Pulmonary artery endothelial cell (primary cell): ENCODE data around the gene STOM. TPM values are rescaled to one million over a fixed set of nuclear protein-coding genes. Genes with fewer than 3 reads are reported as not detected.

Experiments used
- total RNA-seq: library from RNA; depleted of rRNA; stranded (reverse); fragments of >200 nt; gene quantifications from 2 replicates; pipeline ENCODE4 v1.2.3, GENCODE V29; 2014

The STOM gene
- total RNA-seq, 1 donor from 2014 or later: 196 TPM

Other genes with a start within 250 kb of the STOM start
- gene RAB14, start 168.4 kb downstream of the STOM start, total RNA-seq: 36.3 and 39.3 TPM in 2 replicates
- 395 and 505 TPM in 2 replicates for gene GSN, start 102.1 kb downstream of the STOM start, total RNA-seq
- 0.18 and 0.53 TPM in 2 replicates for gene GGTA1, start 129.6 kb upstream of the STOM start, total RNA-seq